ENCODE measurements around the gene DSTN. TPM values are rescaled to one million over a fixed set of nuclear protein-coding genes. Genes with fewer than 3 reads are reported as not detected.
A peak's percentile ranks its signal among the peaks of the same experiment; 100 is the strongest.

The DSTN gene
- total RNA-seq, 2 experiments from 2014 or later = 91.2 to 94.3 TPM

DNA sequence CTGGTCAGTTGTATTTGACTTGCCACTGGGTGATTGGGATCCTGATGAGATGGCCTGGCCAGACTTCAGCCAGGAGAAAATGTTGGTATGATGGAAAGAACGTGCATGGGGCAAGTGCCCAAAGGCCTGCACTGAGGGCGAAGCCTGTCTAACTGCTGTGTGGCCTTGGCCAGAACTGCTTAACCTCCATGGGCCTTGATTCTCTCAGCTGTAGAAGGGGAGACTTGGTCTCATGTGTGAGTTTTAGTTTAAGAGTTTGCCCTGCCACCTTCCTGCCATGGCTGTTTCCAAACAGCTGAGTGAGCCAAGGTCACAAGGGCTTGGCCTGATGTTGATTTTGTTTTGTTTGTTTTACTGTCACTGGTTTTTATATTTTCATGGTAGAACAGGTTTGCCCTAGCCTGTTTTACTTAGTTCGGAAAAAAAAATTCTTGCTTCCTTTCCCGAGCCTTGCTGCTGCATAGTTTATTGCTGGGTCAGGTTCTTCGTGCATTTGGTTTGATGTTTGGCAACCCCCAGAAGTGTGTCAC is 35.3 kb downstream of the DSTN start:
- POLR2A ChIA-PET = no interaction called here
- no peak for DNase-seq
- peaks cover 21% of the 10 kb centered on the region for H3K36me3 Mint-ChIP-seq
- intact Hi-C loops (cut with micrococcal nuclease) = no loop called here
- CTCF ChIA-PET = interaction anchor here (0.7 to 1.4 kb wide), 2 partner anchors 35 to 78 kb away, joined by 3 to 5 read pairs; partner anchors contain the start of genes DSTN and RRBP1
- H3K27me3 Mint-ChIP-seq = no peaks in the 10 kb centered on the region
- no peaks in the 10 kb centered on the region for H3K9me3 Mint-ChIP-seq
- no peak overlapping the region for H3K27ac Mint-ChIP-seq
- no peak overlapping the region for H3K4me3 Mint-ChIP-seq
- H3K4me1 Mint-ChIP-seq (ENCODE audit: low read depth) = peaks cover 16% of the 10 kb centered on the region

DNA sequence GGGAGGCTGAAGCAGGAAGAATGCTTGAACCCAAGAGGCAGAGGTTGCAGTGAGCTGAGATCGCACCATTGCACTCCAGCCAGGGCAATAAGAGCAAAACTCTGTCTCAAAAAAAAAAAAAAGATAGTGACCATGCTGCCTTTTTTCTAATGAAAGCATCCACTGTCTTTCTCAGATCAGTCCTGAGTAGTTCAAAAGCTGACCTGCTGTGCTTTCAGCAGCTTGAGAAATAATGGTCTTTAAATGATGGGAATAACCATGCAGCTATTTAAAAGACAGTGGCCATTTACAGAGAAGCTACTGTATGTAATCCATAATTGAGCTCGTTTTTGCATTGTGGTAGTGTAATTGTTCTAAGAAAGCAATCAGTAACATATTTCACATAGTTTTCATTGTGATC is 36.1 kb downstream of the DSTN start:
- DNase-seq = no peak
- ChIA-PET CTCF (interaction anchor here (0.7 to 2.1 kb wide), 4 partner anchors 36 to 378 kb away, joined by 3 to 8 read pairs (median 6); partner anchors contain the start of genes DSTN and RRBP1), POLR2A (no interaction called here)
- H3K27me3 Mint-ChIP-seq = no peaks in the 10 kb centered on the region
- no peak overlapping the region for H3K27ac Mint-ChIP-seq
- H3K36me3 Mint-ChIP-seq = peaks cover 16% of the 10 kb centered on the region
- intact Hi-C loops (cut with micrococcal nuclease) = no loop called here
- H3K4me1 Mint-ChIP-seq (ENCODE audit: low read depth) = peaks cover 23% of the 10 kb centered on the region
- H3K9me3 Mint-ChIP-seq = no peaks in the 10 kb centered on the region
- no peak overlapping the region for H3K4me3 Mint-ChIP-seq

DNA sequence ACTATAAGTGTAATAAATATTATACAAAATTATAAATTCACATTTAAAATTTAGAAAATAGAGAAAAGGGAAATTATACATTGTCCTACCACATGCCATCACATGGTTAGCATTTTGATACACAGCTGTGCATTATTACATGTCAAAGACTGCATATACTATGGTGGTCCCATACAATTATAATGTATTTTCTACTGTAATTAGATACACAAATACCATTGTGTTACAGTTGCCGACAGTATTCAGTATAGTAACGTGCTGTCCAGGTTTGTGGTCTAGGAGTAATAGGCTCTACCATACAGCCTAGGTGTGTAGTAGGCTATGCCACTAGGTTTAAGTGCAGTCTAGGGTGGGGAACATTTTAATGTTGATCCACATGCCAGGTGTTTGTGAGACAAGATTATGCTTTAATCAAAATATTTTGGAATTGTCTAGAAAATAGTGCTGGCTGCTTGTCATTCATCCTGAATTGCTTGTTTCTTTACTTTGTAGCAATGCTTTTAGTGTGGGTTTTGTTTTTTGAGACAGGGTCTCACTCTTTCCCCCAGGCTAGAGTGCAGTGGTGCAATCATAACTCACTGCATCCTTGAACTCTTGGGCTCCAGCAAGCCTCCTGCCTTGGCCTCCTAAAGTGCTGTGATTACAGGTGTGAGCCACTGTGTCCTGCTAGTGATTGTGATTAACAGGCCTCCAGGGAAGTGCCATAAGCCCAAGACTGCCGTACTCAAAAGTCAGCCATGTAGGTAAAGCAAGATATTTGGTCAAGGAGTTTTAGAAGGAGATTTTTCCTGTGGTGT is 39.0 kb downstream of the DSTN start:
- Mint-ChIP-seq H3K27ac (peak overlapping the region; percentile 76), H3K36me3 (peaks cover 11% of the 10 kb centered on the region), H3K27me3 (no peaks in the 10 kb centered on the region), H3K4me3 (no peak overlapping the region), H3K9me3 (no peaks in the 10 kb centered on the region), H3K4me1 (ENCODE audit: low read depth) (peaks cover 38% of the 10 kb centered on the region)
- intact Hi-C loops (cut with micrococcal nuclease) = no loop called here
- ChIA-PET POLR2A (interaction anchor here (0.6 kb wide), 1 partner anchor 39 kb away, joined by 3 read pairs; no protein-coding TSS in a partner anchor), CTCF (interaction anchor here (2.1 kb wide), 1 partner anchor 105 kb away, joined by 4 read pairs; no protein-coding TSS in a partner anchor)
- DNase-seq = no peak

DNA sequence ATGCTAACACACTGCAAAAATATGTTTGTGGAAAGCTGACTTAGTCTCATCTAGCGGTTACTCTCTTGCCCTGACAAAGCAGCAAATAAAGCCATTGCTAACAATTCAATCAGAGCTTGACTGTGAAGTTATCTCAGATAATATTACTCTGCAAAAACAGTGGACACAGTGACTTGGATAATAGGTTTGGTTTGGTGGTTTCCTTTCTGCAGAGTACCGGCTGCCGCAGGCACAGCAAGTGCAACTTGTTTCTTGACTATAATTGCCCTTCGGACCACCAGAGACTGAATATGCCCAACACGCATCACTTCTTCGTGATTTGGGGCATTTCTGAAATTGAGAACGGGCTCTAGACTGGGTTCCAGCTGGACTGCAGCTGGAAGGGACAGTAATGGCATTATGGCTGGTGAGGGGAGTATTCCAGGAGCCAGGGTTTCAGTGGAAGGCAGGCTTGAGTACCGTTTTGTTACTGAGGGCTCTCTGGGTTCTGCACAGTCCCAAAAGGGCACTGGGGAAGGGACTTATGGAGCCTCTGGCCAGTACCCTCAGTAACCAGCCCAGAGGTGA is 40.0 kb downstream of the DSTN start:
- DNase-seq = peak; percentile 7
- Mint-ChIP-seq H3K36me3 (peaks cover 10% of the 10 kb centered on the region), H3K27me3 (no peaks in the 10 kb centered on the region), H3K4me3 (no peak overlapping the region), H3K27ac (peak overlapping the region; percentile 76), H3K4me1 (ENCODE audit: low read depth) (peaks cover 38% of the 10 kb centered on the region), H3K9me3 (no peaks in the 10 kb centered on the region)
- CTCF ChIA-PET = interaction anchor here (0.6 to 2.1 kb wide), 9 partner anchors 20 to 288 kb away, joined by 3 to 12 read pairs (median 4); partner anchors contain the start of gene RRBP1
- POLR2A ChIA-PET = interaction anchor here (0.6 to 1.5 kb wide), 4 partner anchors 38 to 104 kb away, joined by 3 to 5 read pairs (median 3); partner anchors contain the start of gene DSTN
- intact Hi-C loops (cut with micrococcal nuclease) = loop anchor here (1.0 to 5.0 kb wide), 2 partner anchors 39 to 382 kb away; no protein-coding TSS in a partner anchor

DNA sequence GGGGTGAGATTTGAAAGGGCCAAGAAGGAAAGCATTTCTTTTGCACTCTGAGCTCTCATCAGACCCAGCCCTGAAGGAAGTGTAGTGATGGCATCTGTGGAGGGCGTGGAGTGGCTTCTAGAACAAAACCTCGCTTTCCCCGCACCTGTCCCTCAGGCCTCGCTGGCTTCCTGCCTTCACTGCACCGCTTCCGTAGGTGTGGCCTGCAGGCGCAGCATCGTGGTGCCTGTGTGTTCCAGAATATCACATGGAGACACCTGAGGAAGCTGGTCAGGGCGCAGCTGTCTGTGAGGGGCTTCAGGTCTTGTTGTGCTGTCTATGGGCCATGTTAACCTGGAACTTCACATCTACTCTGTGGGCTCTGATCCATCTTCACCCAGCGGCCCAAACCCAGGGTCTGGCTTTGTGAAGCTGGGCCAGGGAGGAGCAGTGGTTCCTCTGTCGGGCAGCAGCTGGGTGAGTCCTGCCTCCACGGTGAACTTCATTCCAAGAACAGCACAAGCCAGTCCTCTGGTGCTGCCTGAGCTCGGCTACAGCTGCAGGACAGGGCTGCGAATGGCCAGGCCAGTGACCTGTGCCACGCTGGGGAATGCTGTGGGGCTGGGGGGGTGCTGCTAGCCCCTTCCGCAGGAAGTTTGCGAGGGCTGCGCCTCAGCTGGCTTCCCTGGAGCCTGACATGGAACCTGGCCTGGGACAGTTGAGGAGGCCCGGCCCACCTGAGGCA is 40.9 kb downstream of the DSTN start:
- Mint-ChIP-seq H3K4me3 (peak overlapping the region; percentile 57), H3K27ac (peak overlapping the region; percentile 76), H3K4me1 (ENCODE audit: low read depth) (peaks cover 38% of the 10 kb centered on the region), H3K27me3 (no peaks in the 10 kb centered on the region), H3K9me3 (no peaks in the 10 kb centered on the region), H3K36me3 (peaks cover 7% of the 10 kb centered on the region)
- peak; percentile 79 for DNase-seq
- intact Hi-C loops (cut with micrococcal nuclease) = loop anchor here (1.0 to 5.0 kb wide), 2 partner anchors 39 to 382 kb away; no protein-coding TSS in a partner anchor
- ChIA-PET POLR2A (interaction anchor here (0.6 to 1.5 kb wide), 4 partner anchors 41 to 105 kb away, joined by 3 to 5 read pairs (median 3); partner anchors contain the start of genes DSTN and RRBP1), CTCF (interaction anchor here (0.6 to 2.1 kb wide), 10 partner anchors 20 to 287 kb away, joined by 3 to 12 read pairs (median 4); partner anchors contain the start of gene RRBP1)

DNA sequence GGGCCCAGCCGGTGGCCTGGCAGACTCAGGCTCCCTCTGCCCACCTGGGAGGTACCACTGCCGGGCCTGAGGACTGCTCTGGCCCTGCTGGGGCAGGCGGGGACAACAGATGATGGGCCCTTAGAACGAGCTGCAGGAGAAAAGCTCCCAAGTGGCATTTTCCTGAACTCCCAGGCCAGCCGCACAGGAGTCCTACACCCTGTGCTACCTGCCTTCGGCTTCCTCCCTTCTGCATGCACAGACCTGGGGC is 41.3 kb downstream of the DSTN start:
- H3K27ac Mint-ChIP-seq = peak overlapping the region; percentile 76
- CTCF ChIA-PET = interaction anchor here (0.9 to 2.1 kb wide), 9 partner anchors 19 to 287 kb away, joined by 3 to 12 read pairs (median 4); partner anchors contain the start of gene RRBP1
- H3K9me3 Mint-ChIP-seq = no peaks in the 10 kb centered on the region
- peaks cover 7% of the 10 kb centered on the region for H3K36me3 Mint-ChIP-seq
- intact Hi-C loops (cut with micrococcal nuclease) = loop anchor here (5.0 kb wide), 1 partner anchor 381 kb away; no protein-coding TSS in a partner anchor
- no peaks in the 10 kb centered on the region for H3K27me3 Mint-ChIP-seq
- peak overlapping the region; percentile 57 for H3K4me3 Mint-ChIP-seq
- peaks cover 38% of the 10 kb centered on the region for H3K4me1 Mint-ChIP-seq (ENCODE audit: low read depth)
- POLR2A ChIA-PET = interaction anchor here (0.6 to 1.5 kb wide), 4 partner anchors 41 to 106 kb away, joined by 3 to 5 read pairs (median 3); partner anchors contain the start of genes DSTN and RRBP1
- DNase-seq = peak; percentile 56

DNA sequence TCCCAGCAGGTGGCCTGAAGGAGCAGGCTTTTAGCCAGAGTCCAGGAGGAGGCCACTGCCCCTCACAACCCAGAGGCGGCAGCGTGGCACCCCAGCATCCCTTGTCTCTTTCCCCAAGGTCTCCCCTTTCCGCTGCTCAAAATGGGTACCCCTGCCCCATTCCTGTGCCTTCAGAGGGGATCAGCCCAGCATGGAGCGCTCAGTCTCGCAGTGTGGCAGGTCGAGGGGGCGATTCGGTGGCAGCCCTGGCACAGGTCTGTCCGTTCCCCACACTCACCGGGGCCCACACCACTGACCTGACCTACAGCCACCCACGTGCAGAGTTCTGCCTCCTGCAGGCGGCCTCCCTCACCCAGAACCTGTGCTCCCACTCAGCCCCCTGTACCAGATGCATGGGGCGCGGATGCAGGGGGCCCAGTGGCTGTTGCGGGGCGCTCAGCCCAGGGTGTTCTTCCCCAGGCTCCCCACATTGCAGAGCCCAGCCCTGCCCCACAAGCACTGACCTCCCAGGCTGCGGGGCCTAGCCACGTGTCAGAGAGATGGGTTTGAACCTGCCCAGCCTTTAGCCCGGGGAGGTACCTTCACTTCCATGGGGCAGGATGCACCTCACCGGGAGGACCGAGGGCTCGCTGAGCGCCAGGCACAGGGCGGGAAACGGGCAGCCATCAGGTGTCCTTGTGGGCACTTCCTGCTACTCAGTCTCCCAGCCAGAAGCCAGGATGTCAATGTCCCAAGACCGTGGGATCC is 41.8 kb downstream of the DSTN start:
- ChIA-PET POLR2A (no interaction called here), CTCF (interaction anchor here (0.9 to 2.0 kb wide), 7 partner anchors 65 to 286 kb away, joined by 3 to 12 read pairs (median 5); partner anchors contain the start of gene RRBP1)
- intact Hi-C loops (cut with micrococcal nuclease) = loop anchor here (5.0 kb wide), 1 partner anchor 381 kb away; no protein-coding TSS in a partner anchor
- Mint-ChIP-seq H3K9me3 (no peaks in the 10 kb centered on the region), H3K4me3 (peak overlapping the region; percentile 57), H3K36me3 (peaks cover 7% of the 10 kb centered on the region), H3K4me1 (ENCODE audit: low read depth) (peaks cover 38% of the 10 kb centered on the region), H3K27me3 (no peaks in the 10 kb centered on the region), H3K27ac (peak overlapping the region; percentile 89)
- DNase-seq = peak; percentile 12

DNA sequence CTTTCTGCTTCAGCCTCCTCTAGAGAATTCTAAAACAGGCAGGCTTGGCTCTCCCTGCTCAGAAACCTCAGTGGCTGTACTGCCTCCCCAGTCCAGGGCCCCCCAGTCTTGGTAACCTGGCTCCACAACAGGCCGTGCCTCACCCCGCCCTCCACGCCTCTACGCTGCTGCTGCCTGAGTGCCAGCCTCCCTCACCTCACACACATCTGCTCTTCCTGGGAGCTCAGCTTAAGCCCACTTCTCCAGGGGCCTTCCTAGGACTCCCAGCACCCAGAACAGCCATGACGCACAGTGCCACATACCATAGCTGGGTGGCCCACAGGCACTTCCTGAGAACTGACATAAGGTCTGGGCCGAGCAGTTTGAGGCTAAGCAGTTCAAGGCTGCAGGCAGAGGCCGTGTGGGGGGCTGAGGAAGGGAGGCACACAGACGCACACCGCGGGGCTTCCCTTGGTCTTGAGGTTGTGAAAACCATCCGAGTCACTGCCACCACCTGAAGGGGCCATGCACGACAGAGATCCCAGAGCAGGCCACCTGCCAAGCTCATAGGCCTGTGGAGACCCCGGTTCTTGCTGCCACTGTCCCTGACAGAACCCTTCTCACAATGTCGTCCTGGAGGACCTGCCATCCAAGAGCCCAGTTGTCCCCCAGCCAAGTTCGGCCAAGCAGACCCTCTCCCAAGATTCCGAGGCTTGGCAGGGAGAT is 42.6 kb downstream of the DSTN start:
- no peaks in the 10 kb centered on the region for H3K27me3 Mint-ChIP-seq
- H3K27ac Mint-ChIP-seq = peak overlapping the region; percentile 89
- peak overlapping the region; percentile 52 for H3K4me3 Mint-ChIP-seq
- POLR2A ChIA-PET = no interaction called here
- no peaks in the 10 kb centered on the region for H3K9me3 Mint-ChIP-seq
- H3K36me3 Mint-ChIP-seq = peaks cover 7% of the 10 kb centered on the region
- peak; percentile 61 for DNase-seq
- peaks cover 38% of the 10 kb centered on the region for H3K4me1 Mint-ChIP-seq (ENCODE audit: low read depth)
- intact Hi-C loops (cut with micrococcal nuclease) = loop anchor here (5.0 kb wide), 1 partner anchor 380 kb away; no protein-coding TSS in a partner anchor
- CTCF ChIA-PET = interaction anchor here (1.0 to 1.6 kb wide), 2 partner anchors 76 to 107 kb away, joined by 5 to 7 read pairs; no protein-coding TSS in a partner anchor

DNA sequence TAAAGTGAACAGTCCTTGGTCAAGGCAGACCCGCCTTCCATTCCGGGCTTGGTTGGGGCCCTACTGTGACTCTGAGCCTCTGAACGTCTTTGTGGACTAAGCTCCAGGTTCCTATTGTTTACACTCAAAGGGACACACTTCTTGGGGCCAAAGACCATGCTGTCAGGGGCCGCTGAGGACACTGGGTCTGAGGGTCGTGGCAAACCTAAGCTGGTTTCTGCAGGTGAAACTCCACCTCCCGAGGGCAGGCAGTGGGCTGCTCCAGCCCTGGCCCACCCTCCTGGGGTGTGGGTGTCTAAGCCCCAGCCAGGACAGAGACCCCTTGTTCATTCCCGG is 43.1 kb downstream of the DSTN start:
- peak overlapping the region; percentile 89 for H3K27ac Mint-ChIP-seq
- no peaks in the 10 kb centered on the region for H3K9me3 Mint-ChIP-seq
- no peak overlapping the region for H3K4me3 Mint-ChIP-seq
- peaks cover 38% of the 10 kb centered on the region for H3K4me1 Mint-ChIP-seq (ENCODE audit: low read depth)
- intact Hi-C loops (cut with micrococcal nuclease) = loop anchor here (1.0 to 5.0 kb wide), 2 partner anchors 108 to 379 kb away; no protein-coding TSS in a partner anchor
- ChIA-PET CTCF (interaction anchor here (1.0 to 1.6 kb wide), 2 partner anchors 76 to 108 kb away, joined by 5 to 7 read pairs; no protein-coding TSS in a partner anchor), POLR2A (no interaction called here)
- peak; percentile 8 for DNase-seq
- H3K36me3 Mint-ChIP-seq = peaks cover 2% of the 10 kb centered on the region
- H3K27me3 Mint-ChIP-seq = no peaks in the 10 kb centered on the region

DNA sequence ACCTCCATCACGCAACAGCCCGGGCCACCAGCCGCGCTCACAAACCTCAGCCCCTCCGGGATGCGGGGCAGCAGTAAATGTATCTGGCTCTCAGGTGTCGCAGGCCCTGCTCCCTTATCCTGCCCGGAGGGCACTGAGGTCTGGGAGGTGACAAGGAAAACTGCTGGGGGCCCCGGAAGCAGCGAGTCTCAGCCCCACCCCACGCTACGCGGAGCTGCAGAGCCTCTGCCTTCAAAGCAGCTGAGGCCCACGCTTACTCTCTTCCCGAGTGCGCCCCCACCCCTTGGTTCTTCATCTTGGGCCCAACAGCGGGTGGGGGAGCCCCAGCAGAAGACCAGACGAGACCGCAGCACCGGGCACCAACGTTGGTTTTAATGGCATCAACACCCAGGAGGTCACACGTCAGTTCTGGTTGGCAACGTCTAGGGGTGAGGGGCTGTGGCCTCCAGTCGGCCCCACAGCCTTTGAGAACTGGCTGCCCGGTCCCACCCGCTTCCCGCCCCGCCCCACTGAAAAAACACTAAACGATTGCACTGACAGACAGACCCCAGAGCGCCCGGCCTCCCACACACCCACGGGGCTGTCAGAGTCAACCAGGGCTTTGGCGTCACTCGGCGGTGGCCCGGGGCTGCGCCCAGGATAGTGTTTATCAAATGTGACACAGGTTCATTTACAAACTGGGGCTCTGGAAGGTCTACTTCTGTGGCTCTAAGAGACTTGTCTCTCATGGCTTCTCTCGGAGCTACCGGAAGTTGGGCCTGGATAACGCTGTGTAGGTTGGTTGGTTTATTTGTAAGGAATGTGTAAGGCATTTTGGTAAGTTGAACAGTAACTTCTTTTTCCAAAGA is 43.7 kb downstream of the DSTN start:
- no peaks in the 10 kb centered on the region for H3K9me3 Mint-ChIP-seq
- CTCF ChIA-PET = interaction anchor here (0.9 to 2.4 kb wide), 5 partner anchors 69 to 108 kb away, joined by 3 to 18 read pairs (median 5); partner anchors contain the start of gene RRBP1
- peak; percentile 8 for DNase-seq
- no peak overlapping the region for H3K27ac Mint-ChIP-seq
- no peaks in the 10 kb centered on the region for H3K36me3 Mint-ChIP-seq
- no peaks in the 10 kb centered on the region for H3K27me3 Mint-ChIP-seq
- POLR2A ChIA-PET = no interaction called here
- H3K4me3 Mint-ChIP-seq = no peak overlapping the region
- intact Hi-C loops (cut with micrococcal nuclease) = loop anchor here (1.0 to 5.0 kb wide), 2 partner anchors 108 to 379 kb away; no protein-coding TSS in a partner anchor
- peaks cover 38% of the 10 kb centered on the region for H3K4me1 Mint-ChIP-seq (ENCODE audit: low read depth)

Measured in activated CD4-positive, alpha-beta memory T cell treated with anti-CD3 and anti-CD28 coated beads for 36 hours (primary cell).